Measurements from ENCODE around the gene EMSY.

- TF ChIP-seq POLR2AphosphoS5 (IDR thresholded peaks at IDR 0.05; ENCODE audit: low read depth, low read length) = no peak
- no peak for TF ChIP-seq POLR2A (IDR thresholded peaks at IDR 0.05; ENCODE audit: low read depth, low read length)
- no peak for TF ChIP-seq TAF1 (IDR thresholded peaks at IDR 0.05; ENCODE audit: borderline replicate concordance, low read depth, low read length)
Measured at GRCh38 chr11:76524461-76524860, 79.6 kb downstream of the EMSY start.

Measured in GM12892 (cell line).